HCT116 (cell line): ENCODE data around the gene TBP. TPM values are rescaled to one million over a fixed set of nuclear protein-coding genes. Genes with fewer than 3 reads are reported as not detected.
A peak's percentile ranks its signal among the peaks of the same experiment; 100 is the strongest.

Experiments used
- ATAC-seq: fragments of 200-7000 bp; cut with Tn5 transposase; 2 replicates; pipeline ENCODE4 v1.9.1; 2020; ENCODE audit warnings: mild to moderate bottlenecking, moderate library complexity
- BruUV-seq: library from RNA; stranded (reverse); fragments of 400-500 nt; replicated peaks from 2 replicates; lab custom pipeline; 2021; lab: Mats Ljungman, UMichigan
- CTCF ChIA-PET: fragments of 300-600 bp; sonication (Branson Sonifier 250); formaldehyde crosslinking; loops from one replicate; lab custom pipeline; 2021; ENCODE audit warnings: antibody characterized with exemption; lab: Charles Lee
- POLR2A ChIA-PET: fragments of 300-600, 350-600 bp; sonication (Branson Sonifier 250); formaldehyde crosslinking; loops from one replicate; lab custom pipeline; 2021; ENCODE audit warnings: antibody characterized with exemption; lab: Charles Lee
- RAD21 ChIA-PET, 2 experiments: fragments of 300-600 bp; sonication (Branson Sonifier 250); formaldehyde crosslinking; loops; one replicate each; lab custom pipeline; 2023; ENCODE audit warnings: low total read pairs in 2 of 2; ENCODE audit not compliant: uncharacterized antibody in 2 of 2, unreplicated experiment in 2 of 2, low non-redundant PET in 1 of 2; lab: Charles Lee
- DNase-seq: peaks from one replicate; pipeline ENCODE4 v3.0.0-alpha.2; 2010; ENCODE audit warnings: low read depth, low spot score
- H2AFZ ChIP-seq: fragments of 200-600 bp; shearing (Covaris generic), sonication (generic); 2 replicates; pipeline ENCODE4 v1.6.1; 2017; ENCODE audit warnings: low read depth, mixed run types, mixed read lengths, antibody characterized with exemption, low read length; ENCODE audit not compliant: poor library complexity, severe bottlenecking
- H3K27ac ChIP-seq: 2 replicates; pipeline ENCODE4 v1.5.1; 2012; ENCODE audit warnings: low read depth, low read length
- H3K27me3 ChIP-seq: fragments of 200-600 bp; sonication (generic); 2 replicates; pipeline ENCODE4 v1.6.1; 2016; ENCODE audit warnings: mixed run types, low read length, mixed read lengths; ENCODE audit not compliant: insufficient read depth
- H3K36me3 ChIP-seq, 2 experiments: fragments of 200-500 bp in 1 of 2; fragments of 200-600 bp in 1 of 2; sonication (Bioruptor generic) in 1 of 2; sonication (generic) in 1 of 2; 2 replicates each; pipeline versions ENCODE4 v1.5.1 to v1.6.1; 2014 to 2016; ENCODE audit warnings: low read length in 2 of 2, inconsistent platforms in 1 of 2, mixed read lengths in 1 of 2, mixed run types in 1 of 2; ENCODE audit not compliant: insufficient read depth in 2 of 2, control insufficient read depth in 1 of 2
- H3K4me1 ChIP-seq, 2 experiments: fragments of 200-600 bp in 1 of 2; sonication (generic) in 1 of 2; 2 replicates each; pipeline versions ENCODE4 v1.5.1 to v1.6.1; 2012 to 2017; ENCODE audit warnings: low read length in 2 of 2, inconsistent platforms in 1 of 2, mild to moderate bottlenecking in 1 of 2, mixed read lengths in 1 of 2, mixed run types in 1 of 2, moderate library complexity in 1 of 2; ENCODE audit not compliant: insufficient read depth in 2 of 2, control insufficient read depth in 1 of 2
- H3K4me2 ChIP-seq: fragments of 200-600 bp; sonication (generic); 2 replicates; pipeline ENCODE4 v1.6.1; 2017; ENCODE audit warnings: mixed run types, low read length, mixed read lengths
- H3K4me3 ChIP-seq, 2 experiments: fragments of 200-600 bp in 1 of 2; sonication (generic) in 1 of 2; replicated peaks in 1 of 2; 2 replicates each; pipeline ENCODE4 v1.5.1; 2011 to 2016; ENCODE audit warnings: low read length in 2 of 2, control low read depth in 1 of 2, low read depth in 1 of 2, mild to moderate bottlenecking in 1 of 2, mixed read lengths in 1 of 2, mixed run types in 1 of 2
- H3K79me2 ChIP-seq: fragments of 200-600 bp; sonication (generic); 2 replicates; pipeline ENCODE4 v1.6.1; 2017; ENCODE audit warnings: mild to moderate bottlenecking, mixed run types, low read length, moderate library complexity, mixed read lengths; ENCODE audit not compliant: insufficient read depth
- H3K9ac ChIP-seq: fragments of 200-600 bp; sonication (generic); 2 replicates; pipeline ENCODE4 v1.6.1; 2016; ENCODE audit warnings: low read length, mixed read lengths
- H3K9me2 ChIP-seq: fragments of 200-600 bp; sonication (generic), shearing (Covaris generic); 2 replicates; pipeline ENCODE4 v1.6.1; 2017; ENCODE audit warnings: mixed run types, mild to moderate bottlenecking, moderate library complexity; ENCODE audit not compliant: insufficient read depth
- H3K9me3 ChIP-seq, 2 experiments: fragments of 200-500 bp in 1 of 2; fragments of 200-600 bp in 1 of 2; sonication (Bioruptor generic) in 1 of 2; sonication (generic) in 1 of 2; 2 replicates each; pipeline ENCODE4 v1.6.1; 2014 to 2017; ENCODE audit warnings: low read length in 2 of 2, mixed read lengths in 2 of 2, inconsistent platforms in 1 of 2, low read depth in 1 of 2, mild to moderate bottlenecking in 1 of 2, mixed run types in 1 of 2, moderate library complexity in 1 of 2; ENCODE audit not compliant: control insufficient read depth in 1 of 2, insufficient read depth in 1 of 2
- H4K20me1 ChIP-seq: fragments of 200-600 bp; sonication (generic), shearing (Covaris generic); 2 replicates; pipeline ENCODE4 v1.6.1; 2017; ENCODE audit warnings: mixed run types, mild to moderate bottlenecking, moderate library complexity; ENCODE audit not compliant: insufficient read depth
- CBX3 ChIP-seq: IDR thresholded peaks from 2 replicates; pipeline ENCODE4 v1.6.1; 2012; ENCODE audit warnings: low read depth
- CEBPB ChIP-seq: IDR thresholded peaks from 2 replicates; pipeline ENCODE4 v1.6.1; 2012; ENCODE audit warnings: low read depth
- EGR1 ChIP-seq: IDR thresholded peaks from 2 replicates; pipeline ENCODE4 v1.6.1; 2012; ENCODE audit warnings: low read depth
- FOSL1 ChIP-seq: IDR thresholded peaks from 2 replicates; pipeline ENCODE4 v1.6.1; 2012; ENCODE audit warnings: low read depth
- POLR2A ChIP-seq: IDR thresholded peaks from 2 replicates; pipeline ENCODE4 v1.7.0; 2011; ENCODE audit warnings: borderline replicate concordance; ENCODE audit not compliant: insufficient read depth, insufficient read length; ENCODE audit errors: extremely low read depth
- POLR2AphosphoS5 ChIP-seq: IDR thresholded peaks from 2 replicates; pipeline ENCODE4 v1.6.1; 2011; ENCODE audit warnings: mild to moderate bottlenecking, low read depth, low read length, moderate library complexity
- SIN3A ChIP-seq: IDR thresholded peaks from 2 replicates; pipeline ENCODE4 v1.6.1; 2012; ENCODE audit warnings: low read depth
- SRF ChIP-seq: IDR thresholded peaks from 2 replicates; pipeline ENCODE4 v1.6.1; 2012; ENCODE audit warnings: low read depth
- TCF7L2 ChIP-seq: IDR thresholded peaks from 2 replicates; pipeline ENCODE4 v1.7.0; 2011; ENCODE audit warnings: borderline replicate concordance, inconsistent platforms; ENCODE audit not compliant: insufficient read depth, insufficient read length; ENCODE audit errors: extremely low read depth
- YY1 ChIP-seq: IDR thresholded peaks from 2 replicates; pipeline ENCODE4 v1.6.1; 2011; ENCODE audit warnings: low read length, low read depth, moderate library complexity, mild to moderate bottlenecking; ENCODE audit not compliant: insufficient replicate concordance; ENCODE audit errors: extremely low read depth
- intact Hi-C: fragments of 100-400 bp; cut with micrococcal nuclease; formaldehyde crosslinking; loops from 2 replicates; pipeline ENCODE4 v1.10.0; 2022
- total RNA-seq: library from RNA; stranded (reverse); gene quantifications from one replicate; pipeline ENCODE4 v1.2.1, GENCODE V29; 2021; ENCODE audit not compliant: unreplicated experiment
- TF ChIP-seq, protein P1 (sequence below), 3 experiments: fragments of 200-600 bp in 1 of 3; sonication (generic) in 1 of 3; IDR thresholded peaks in 2 of 3; conservative IDR thresholded peaks in 1 of 3; 2 replicates each; pipeline ENCODE4 v1.5.1; 2012 to 2017; ENCODE audit warnings: low read depth in 2 of 3, low read length in 2 of 3, antibody characterized with exemption in 1 of 3, borderline replicate concordance in 1 of 3, control low read depth in 1 of 3, mild to moderate bottlenecking in 1 of 3, mixed read lengths in 1 of 3, mixed run types in 1 of 3, moderate library complexity in 1 of 3; ENCODE audit not compliant: insufficient read depth in 1 of 3

The TBP gene
- total RNA-seq, 1 experiment from 2014 or later, result 22.7 TPM

DNA sequence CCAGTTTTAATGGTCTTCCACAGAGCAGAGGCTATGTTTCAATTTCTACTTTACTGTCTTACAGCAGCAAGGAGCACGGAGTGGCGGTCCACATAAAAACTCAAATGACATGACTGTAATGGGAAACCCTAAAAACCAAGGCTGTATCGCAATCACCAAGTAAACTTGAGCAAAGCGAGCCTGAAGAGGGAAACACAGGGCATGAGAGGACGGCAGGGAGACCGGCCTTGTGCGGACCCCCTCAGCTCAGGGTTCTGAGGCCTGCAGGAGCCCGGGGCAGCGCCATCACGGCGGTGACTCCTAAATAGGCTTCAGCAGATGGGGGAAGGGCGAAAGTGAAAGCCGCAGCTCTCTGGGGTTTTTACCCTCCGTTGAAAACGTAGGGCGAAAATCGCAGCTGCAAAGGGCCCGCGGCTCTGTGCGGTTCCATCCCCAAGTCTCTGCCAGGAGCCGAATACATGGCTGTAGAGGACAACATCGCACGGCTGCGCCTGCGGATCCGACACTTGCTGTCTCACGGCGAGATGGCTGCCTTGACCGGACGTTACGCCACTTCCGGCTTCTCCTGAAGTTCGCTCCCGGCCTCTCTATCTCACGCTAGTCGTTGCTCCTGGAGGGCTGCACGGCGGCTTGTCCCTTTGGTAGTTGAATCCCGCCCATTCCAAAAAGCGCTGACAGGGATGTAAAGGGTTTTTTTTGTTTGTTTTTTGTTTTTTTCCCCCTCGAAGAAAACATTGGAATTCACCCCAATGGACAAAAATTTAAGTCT lies 1.2 kb upstream of the TBP start, which contains the start of gene PSMB1 (continued):
- TF ChIP-seq CBX3 (peak; percentile 42), POLR2A (peak; percentile 84), SRF (no peak)
- TF ChIP-seq, protein P1, sequence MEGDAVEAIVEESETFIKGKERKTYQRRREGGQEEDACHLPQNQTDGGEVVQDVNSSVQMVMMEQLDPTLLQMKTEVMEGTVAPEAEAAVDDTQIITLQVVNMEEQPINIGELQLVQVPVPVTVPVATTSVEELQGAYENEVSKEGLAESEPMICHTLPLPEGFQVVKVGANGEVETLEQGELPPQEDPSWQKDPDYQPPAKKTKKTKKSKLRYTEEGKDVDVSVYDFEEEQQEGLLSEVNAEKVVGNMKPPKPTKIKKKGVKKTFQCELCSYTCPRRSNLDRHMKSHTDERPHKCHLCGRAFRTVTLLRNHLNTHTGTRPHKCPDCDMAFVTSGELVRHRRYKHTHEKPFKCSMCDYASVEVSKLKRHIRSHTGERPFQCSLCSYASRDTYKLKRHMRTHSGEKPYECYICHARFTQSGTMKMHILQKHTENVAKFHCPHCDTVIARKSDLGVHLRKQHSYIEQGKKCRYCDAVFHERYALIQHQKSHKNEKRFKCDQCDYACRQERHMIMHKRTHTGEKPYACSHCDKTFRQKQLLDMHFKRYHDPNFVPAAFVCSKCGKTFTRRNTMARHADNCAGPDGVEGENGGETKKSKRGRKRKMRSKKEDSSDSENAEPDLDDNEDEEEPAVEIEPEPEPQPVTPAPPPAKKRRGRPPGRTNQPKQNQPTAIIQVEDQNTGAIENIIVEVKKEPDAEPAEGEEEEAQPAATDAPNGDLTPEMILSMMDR (IDR thresholded peaks at IDR 0.05 in 2 of 3, conservative IDR thresholded peaks at IDR 0.05 in 1 of 3; ENCODE audit: borderline replicate concordance in 1 of 3, insufficient read depth in 1 of 3, low read depth in 2 of 3, low read length in 2 of 3), result no peak

DNA sequence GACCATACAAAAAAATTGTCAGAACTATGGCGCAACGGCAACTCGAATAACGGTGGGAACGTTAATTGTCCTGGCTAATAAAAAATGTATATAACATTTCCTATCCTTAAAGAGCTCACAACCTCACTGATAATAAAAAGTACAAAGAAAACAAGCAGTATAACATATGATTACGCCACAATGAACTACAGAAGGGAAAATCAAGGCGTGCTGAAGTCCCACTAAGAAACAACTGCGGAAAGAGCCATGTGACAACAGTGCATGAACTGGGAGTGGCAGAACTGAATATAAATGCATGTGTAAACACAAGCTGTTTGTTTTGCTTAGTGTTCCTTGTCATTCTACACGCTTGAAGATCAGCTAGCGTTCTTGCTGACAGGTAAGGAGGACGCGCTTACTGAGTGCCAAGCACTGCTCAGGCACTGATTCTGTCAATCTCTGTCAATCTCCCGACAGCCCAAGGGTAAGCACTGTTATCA lies 596 bp upstream of the TBP start:
- ChIA-PET CTCF (interaction anchor here (1.0 kb wide), 1 partner anchor 24 kb away, joined by 3 read pairs; no protein-coding TSS in a partner anchor), RAD21 (no interaction called here), POLR2A (interaction anchor here (1.0 kb wide), 1 partner anchor 30 kb away, joined by 3 read pairs; the partner anchor contains the start of gene PDCD2)
- Histone ChIP-seq H3K4me1 (peaks cover 12 to 16% of the 10 kb centered on the region in 2 experiments), H3K9me3 (no peaks in the 10 kb centered on the region), H3K4me2 (peak overlapping the region; percentile 93), H2AFZ (peak overlapping the region; percentile 98), H3K36me3 (peaks cover 20 to 30% of the 10 kb centered on the region in 2 experiments), H3K9ac (peak overlapping the region; percentile 99), H3K27ac (peak overlapping the region; percentile 14; the same call in 1 of the 2 replicates), H3K9me2 (no peaks in the 10 kb centered on the region), H3K27me3 (no peaks in the 10 kb centered on the region), H3K79me2 (peaks cover 88% of the 10 kb centered on the region), H4K20me1 (peaks cover 19% of the 10 kb centered on the region; the same call in 1 of the 2 replicates), H3K4me3 (peak overlapping the region; percentile 91 to 99)
- BruUV-seq, result no TSS peak
- intact Hi-C loops, result loop anchor here (1.0 to 2.0 kb wide), 2 partner anchors 802 to 851 kb away; partner anchors contain the start of genes C6orf120, DYNLT2, ERMARD and WDR27
- ATAC-seq (peak; percentile 53), DNase-seq (no peak)
- TF ChIP-seq EGR1 (no peak), YY1 (no peak), TCF7L2 (no peak), POLR2AphosphoS5 (no peak), SIN3A (peak; percentile 74), CEBPB (0 out of 2 replicates have a peak, but pooled peaks have one; percentile 3), FOSL1 (0 out of 2 replicates have a peak, but pooled peaks have one; percentile 12)
